ENCODE results near the gene HIP1R.

DNA sequence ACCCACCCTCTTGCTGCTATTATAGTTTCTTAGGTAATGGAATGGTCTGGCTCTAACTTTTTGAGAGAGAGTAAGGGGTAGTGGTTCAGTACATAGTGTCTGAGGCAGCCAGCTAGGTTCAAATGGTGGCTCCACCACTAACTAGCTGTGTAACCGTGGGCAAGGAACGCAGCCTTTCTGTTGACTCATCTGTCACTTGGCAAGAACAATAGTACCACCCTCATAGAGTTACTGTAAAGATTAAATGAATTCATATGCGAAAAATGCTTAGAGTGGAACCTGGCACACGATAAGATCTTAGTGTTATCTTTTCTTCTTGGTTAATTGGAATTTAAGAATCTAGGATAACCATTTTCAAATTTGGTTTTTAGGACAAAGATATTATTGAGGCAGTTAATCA, 46.9 kb upstream of the HIP1R start:
- TF ChIP-seq, protein P1, sequence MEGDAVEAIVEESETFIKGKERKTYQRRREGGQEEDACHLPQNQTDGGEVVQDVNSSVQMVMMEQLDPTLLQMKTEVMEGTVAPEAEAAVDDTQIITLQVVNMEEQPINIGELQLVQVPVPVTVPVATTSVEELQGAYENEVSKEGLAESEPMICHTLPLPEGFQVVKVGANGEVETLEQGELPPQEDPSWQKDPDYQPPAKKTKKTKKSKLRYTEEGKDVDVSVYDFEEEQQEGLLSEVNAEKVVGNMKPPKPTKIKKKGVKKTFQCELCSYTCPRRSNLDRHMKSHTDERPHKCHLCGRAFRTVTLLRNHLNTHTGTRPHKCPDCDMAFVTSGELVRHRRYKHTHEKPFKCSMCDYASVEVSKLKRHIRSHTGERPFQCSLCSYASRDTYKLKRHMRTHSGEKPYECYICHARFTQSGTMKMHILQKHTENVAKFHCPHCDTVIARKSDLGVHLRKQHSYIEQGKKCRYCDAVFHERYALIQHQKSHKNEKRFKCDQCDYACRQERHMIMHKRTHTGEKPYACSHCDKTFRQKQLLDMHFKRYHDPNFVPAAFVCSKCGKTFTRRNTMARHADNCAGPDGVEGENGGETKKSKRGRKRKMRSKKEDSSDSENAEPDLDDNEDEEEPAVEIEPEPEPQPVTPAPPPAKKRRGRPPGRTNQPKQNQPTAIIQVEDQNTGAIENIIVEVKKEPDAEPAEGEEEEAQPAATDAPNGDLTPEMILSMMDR (IDR thresholded peaks at IDR 0.05; ENCODE audit: low read depth, low read length): no peak
- TF ChIP-seq POLR2A (IDR thresholded peaks at IDR 0.05; ENCODE audit: extremely low read depth, insufficient read length) (no peak), MYC (IDR thresholded peaks at IDR 0.05; ENCODE audit: low read depth, low read length) (no peak)
